ENCODE measurements around the gene TDP1. TPM values are rescaled to one million over a fixed set of nuclear protein-coding genes. Genes with fewer than 3 reads are reported as not detected.
A peak's percentile ranks its signal among the peaks of the same experiment; 100 is the strongest.

The TDP1 gene
- polyA plus RNA-seq, 4 donors = 20.1 to 26.2 (median 24.9) TPM

- no peak for DNase-seq (ENCODE audit: low read depth in 4 of 4, low spot score in 2 of 4)
Observed at GRCh38 chr14:90039253-90040010, 83.7 kb downstream of the TDP1 start.

- no peak for DNase-seq (ENCODE audit: low read depth in 4 of 4, low spot score in 2 of 4)
Observed at GRCh38 chr14:90040411-90040810, 84.7 kb downstream of the TDP1 start.

- no peak for DNase-seq (ENCODE audit: low read depth in 4 of 4, low spot score in 2 of 4)
Observed at GRCh38 chr14:90042496-90043252, 86.9 kb downstream of the TDP1 start.

GRCh38 chr14:90045616-90046015, 89.9 kb downstream of the TDP1 start:
- no peak for DNase-seq (ENCODE audit: low read depth in 4 of 4, low spot score in 2 of 4)

- DNase-seq (ENCODE audit: low read depth in 4 of 4, low spot score in 2 of 4) = no peak
Observed at GRCh38 chr14:90049390-90049789, 93.7 kb downstream of the TDP1 start.

- DNase-seq (ENCODE audit: low read depth in 4 of 4, low spot score in 2 of 4) = no peak
Observed at GRCh38 chr14:90050271-90050670, 94.5 kb downstream of the TDP1 start.

DNA sequence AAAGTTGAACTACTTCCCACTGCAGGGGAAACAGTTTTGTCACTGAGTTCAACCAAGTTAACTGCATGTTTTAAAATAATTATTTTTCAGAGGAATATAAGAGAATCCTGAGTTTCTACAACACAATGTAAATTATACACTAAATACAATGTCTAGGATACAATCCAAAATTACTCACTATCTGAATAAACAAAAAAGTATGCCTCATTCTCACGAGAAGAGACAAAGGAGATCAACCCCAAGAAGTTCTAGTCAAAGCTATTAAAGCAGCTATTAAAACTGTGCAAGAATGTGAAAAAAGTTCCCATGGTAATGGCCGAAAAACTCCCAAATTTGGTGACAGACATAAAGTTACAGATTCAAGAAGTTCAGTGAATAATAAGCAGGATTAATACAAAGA, 97.3 kb downstream of the TDP1 start:
- DNase-seq (ENCODE audit: low read depth in 4 of 4, low spot score in 2 of 4) = no peak

- no peak for DNase-seq (ENCODE audit: low read depth in 4 of 4, low spot score in 2 of 4)
Observed at GRCh38 chr14:90054803-90055202, 99.1 kb downstream of the TDP1 start.

DNA sequence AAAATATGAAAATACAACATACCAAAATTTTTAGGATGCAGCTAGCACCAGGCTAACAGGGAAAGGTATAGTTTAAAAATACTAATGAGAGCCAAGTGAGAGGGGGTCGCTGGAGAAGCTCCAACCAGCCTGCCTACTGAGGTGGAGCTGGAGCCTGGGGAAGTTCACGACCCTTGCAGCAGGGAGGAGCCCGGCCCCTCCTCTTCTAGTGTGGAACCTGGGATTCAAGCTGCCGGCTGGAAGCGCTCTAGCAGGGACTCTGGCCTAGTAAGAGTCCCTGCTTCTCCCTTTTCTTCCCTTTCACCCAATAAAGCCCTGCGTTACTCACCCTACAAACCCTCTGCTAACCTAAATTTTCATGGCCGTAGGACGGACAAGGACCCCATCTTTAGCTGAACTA, 101.1 kb downstream of the TDP1 start:
- DNase-seq (ENCODE audit: low read depth in 4 of 4, low spot score in 2 of 4) = no peak

GRCh38 chr14:90058876-90059458, 103.2 kb downstream of the TDP1 start:
- DNase-seq (ENCODE audit: low read depth in 4 of 4, low spot score in 2 of 4) = no peak

DNA sequence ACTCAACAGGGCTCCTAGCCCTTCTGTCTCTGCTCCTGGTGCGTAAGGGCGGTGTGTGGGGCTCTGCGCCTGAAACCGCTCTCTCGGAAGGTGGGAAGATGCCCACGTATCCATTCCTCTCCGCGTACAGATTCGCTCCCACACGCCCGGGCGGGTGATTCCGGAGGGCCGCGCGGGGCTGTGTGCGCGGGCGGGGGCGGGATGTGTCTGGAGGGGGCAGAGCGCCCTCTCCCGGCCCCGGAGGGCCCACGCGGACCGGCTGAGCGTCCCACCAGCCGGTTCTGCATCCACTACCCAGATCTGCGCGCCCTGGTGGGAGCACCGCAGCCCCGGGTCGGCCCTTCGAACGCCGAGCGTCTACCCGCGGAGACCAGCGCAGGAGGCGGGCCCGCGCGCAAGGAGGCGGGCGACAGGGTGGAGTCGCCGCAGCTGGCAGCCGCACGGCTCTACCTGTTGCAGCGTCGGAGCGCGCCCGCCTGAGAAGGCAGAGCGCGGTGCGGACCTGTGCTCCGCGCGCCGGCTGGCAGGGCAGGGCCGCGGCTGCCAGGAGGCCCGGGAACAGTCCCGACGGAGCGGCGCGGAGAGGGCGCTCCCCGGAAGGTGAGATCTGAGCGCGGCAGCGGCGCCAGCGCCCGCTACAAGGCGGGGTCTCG, 104.7 kb downstream of the TDP1 start:
- DNase-seq (ENCODE audit: low read depth in 4 of 4, low spot score in 2 of 4) = peak in 1 of 4 donors; percentile 47

- no peak for DNase-seq (ENCODE audit: low read depth in 4 of 4, low spot score in 2 of 4)
Observed at GRCh38 chr14:90060965-90061684, 105.4 kb downstream of the TDP1 start.

DNA sequence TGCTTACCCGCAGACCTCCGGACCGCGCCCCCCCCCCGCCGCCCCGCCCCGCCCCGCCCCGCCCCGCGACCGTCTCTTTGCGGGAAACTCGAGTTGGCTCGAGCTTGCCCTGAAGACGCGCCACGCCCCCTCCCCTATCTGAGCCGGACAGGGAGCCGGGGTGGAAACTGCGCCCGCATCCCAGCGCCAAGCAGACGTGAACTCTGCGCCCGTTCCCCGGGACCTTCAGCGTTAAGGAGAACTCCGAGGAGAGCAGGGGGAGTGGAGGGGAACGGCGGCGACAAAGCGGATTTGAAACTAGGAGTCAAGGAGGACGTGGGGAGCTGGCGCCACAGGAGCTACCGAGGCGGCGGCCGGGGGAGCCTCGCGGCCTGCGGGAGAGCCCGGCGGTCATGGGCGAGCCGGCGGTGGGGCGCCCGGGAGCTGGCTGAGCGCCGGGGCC, 106.0 kb downstream of the TDP1 start, which contains the start of gene KCNK13:
KCNK13 (plus strand) TSS at position 310 of the 442 bp plus-strand sequence. CDS start 212 bp downstream, outside the sequence.
- no peak for DNase-seq (ENCODE audit: low read depth in 4 of 4, low spot score in 2 of 4)

DNA sequence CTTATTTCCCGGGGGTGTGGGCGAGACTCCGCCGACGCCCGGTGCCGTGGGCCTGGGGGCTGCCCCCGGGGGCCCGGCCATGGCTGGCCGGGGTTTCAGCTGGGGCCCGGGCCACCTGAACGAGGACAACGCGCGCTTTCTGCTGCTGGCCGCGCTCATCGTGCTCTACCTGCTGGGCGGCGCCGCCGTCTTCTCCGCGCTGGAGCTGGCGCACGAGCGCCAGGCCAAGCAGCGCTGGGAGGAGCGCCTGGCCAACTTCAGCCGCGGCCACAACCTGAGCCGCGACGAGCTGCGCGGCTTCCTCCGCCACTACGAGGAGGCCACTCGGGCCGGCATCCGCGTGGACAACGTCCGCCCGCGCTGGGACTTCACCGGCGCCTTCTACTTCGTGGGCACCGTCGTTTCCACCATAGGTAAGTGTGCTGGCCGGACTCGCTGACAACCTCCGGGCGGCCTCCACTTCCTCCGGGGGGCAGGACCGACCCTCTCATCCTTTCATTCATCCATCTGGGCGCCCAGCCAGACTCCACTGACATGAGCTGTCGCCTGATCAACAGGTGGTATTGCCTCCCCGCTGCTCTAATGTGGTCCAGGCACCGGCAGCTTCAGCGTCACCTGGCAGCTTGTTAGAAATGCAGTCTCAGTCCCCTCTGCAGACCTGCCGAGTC, 106.5 kb downstream of the TDP1 start:
- no peak for DNase-seq (ENCODE audit: low read depth in 4 of 4, low spot score in 2 of 4)

- DNase-seq (ENCODE audit: low read depth in 4 of 4, low spot score in 2 of 4) = no peak
Observed at GRCh38 chr14:90062822-90063539, 107.3 kb downstream of the TDP1 start.

- DNase-seq (ENCODE audit: low read depth in 4 of 4, low spot score in 2 of 4) = no peak
Observed at GRCh38 chr14:90072350-90072749, 116.6 kb downstream of the TDP1 start.

GRCh38 chr14:90079576-90079975, 123.8 kb downstream of the TDP1 start:
- DNase-seq (ENCODE audit: low read depth in 4 of 4, low spot score in 2 of 4) = no peak

DNA sequence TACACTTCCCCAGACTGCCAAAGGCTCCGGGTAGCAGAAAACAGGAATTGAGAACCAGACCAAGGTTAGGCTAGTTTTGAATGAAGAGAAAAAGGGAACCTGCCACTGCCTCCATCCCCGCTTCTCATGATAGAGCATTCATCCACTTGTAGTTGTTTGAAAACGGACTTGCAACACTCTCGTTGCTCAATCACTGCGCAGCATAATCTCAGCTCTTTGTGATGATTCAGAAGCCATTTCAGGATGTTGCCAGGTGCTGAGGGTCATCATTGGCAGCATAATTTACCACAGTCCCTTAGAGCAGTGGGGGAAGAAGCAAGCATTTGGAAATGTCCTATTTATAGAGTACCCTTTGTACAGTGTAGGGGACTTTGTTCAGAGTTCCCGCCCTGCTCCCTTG, 131.7 kb downstream of the TDP1 start:
- DNase-seq (ENCODE audit: low read depth in 4 of 4, low spot score in 2 of 4) = no peak

GRCh38 chr14:90088176-90088575, 132.4 kb downstream of the TDP1 start:
- no peak for DNase-seq (ENCODE audit: low read depth in 4 of 4, low spot score in 2 of 4)

Data from left renal cortex interstitium (tissue), 4 donors.